Spleen (tissue), 11 donors: Measurements from ENCODE around the gene TM9SF4. TPM values are rescaled to one million over a fixed set of nuclear protein-coding genes. Genes with fewer than 3 reads are reported as not detected.

ENCODE experiments used
- DNase-seq: peaks from one replicate; pipeline ENCODE4 v3.0.0-alpha.2; 2020
- H3K27ac ChIP-seq, 8 donors: fragments of 200-600 bp; sonication (generic) in 7 of 8; 1 replicate in 4 of 8; 2 replicates in 4 of 8; pipeline versions ENCODE4 v1.5.0 to v1.8.0; 2016 to 2021; ENCODE audit warnings: inconsistent platforms in 4 of 8, mild to moderate bottlenecking in 4 of 8, moderate library complexity in 1 of 8
- H3K27me3 ChIP-seq, 7 donors: fragments of 200-600 bp; sonication (generic) in 6 of 7; replicated peaks in 1 of 7; 1 replicate in 4 of 7; 2 replicates in 3 of 7; pipeline versions ENCODE4 v1.5.0 to v1.8.0; 2016 to 2021; ENCODE audit warnings: inconsistent platforms in 3 of 7, mild to moderate bottlenecking in 1 of 7
- H3K36me3 ChIP-seq, 6 donors: fragments of 200-600 bp; sonication (generic) in 5 of 6; 1 replicate in 4 of 6; 2 replicates in 2 of 6; pipeline versions ENCODE4 v1.5.0 to v1.8.0; 2016 to 2021; ENCODE audit warnings: inconsistent platforms in 2 of 6
- H3K4me1 ChIP-seq, 6 donors: fragments of 200-600 bp; sonication (generic) in 5 of 6; 1 replicate in 3 of 6; 2 replicates in 3 of 6; pipeline versions ENCODE4 v1.5.0 to v1.8.0; 2016 to 2021; ENCODE audit warnings: inconsistent platforms in 3 of 6
- H3K4me3 ChIP-seq, 8 donors: fragments of 200-600 bp; sonication (generic) in 7 of 8; 1 replicate in 4 of 8; 2 replicates in 4 of 8; pipeline versions ENCODE4 v1.5.0 to v1.8.0; 2016 to 2021; ENCODE audit warnings: inconsistent platforms in 4 of 8, mild to moderate bottlenecking in 4 of 8, moderate library complexity in 2 of 8
- H3K9me3 ChIP-seq, 8 donors: fragments of 200-600 bp; sonication (generic) in 7 of 8; 1 replicate in 4 of 8; 2 replicates in 4 of 8; pipeline versions ENCODE4 v1.5.0 to v1.8.0; 2016 to 2021; ENCODE audit warnings: inconsistent platforms in 4 of 8
- POLR2A ChIP-seq, 3 donors: fragments of 450-650 bp; IDR thresholded peaks; one replicate each; pipeline ENCODE4 v1.5.1; 2017; ENCODE audit warnings: antibody characterized with exemption in 3 of 3, mild to moderate bottlenecking in 1 of 3
- POLR2AphosphoS5 ChIP-seq, 3 donors: sonication (generic); formaldehyde crosslinking; IDR thresholded peaks; one replicate each; pipeline ENCODE4 v1.5.1; 2017; ENCODE audit warnings: antibody characterized with exemption in 3 of 3
- WGBS, 5 donors: extraction: QIAGEN DNeasy Blood & Tissue Kit in 3 of 5; methylation state at CpG; one replicate each; pipeline versions ENCODE4 v1.1.5 to v1.1.7; 2013 to 2018; 5-methylcytosine and 5-hydroxymethylcytosine counted together
- intact Hi-C: fragments of 100-400 bp; cut with DNase I; formaldehyde crosslinking; loops from one replicate; pipeline ENCODE4 v1.15.0; 2023; ENCODE audit warnings: low total_unique reads
- polyA plus RNA-seq, 3 donors: library from polyadenylated mRNA; stranded (reverse); fragments of 200-250 nt; gene quantifications; one replicate each; pipeline ENCODE4 v1.2.1, GENCODE V29; 2013
- total RNA-seq, 7 donors: library from RNA; depleted of rRNA in 3 of 7; stranded (reverse); fragments of >200 nt in 3 of 7; fragmentation: NEBNext Ultra II Directional in 4 of 7; extraction: Animal tissue kit (Norgen Biotek cat#: 25700) in 4 of 7; gene quantifications; one replicate each; pipeline versions ENCODE4 v1.1.0 to v1.2.1, GENCODE V29; 2016 to 2021
- TF ChIP-seq, protein P1 (sequence below), 11 experiments: fragments of 200-600 bp in 7 of 11; fragments of 450-650 bp in 4 of 11; sonication (generic) in 4 of 11; IDR thresholded peaks in 8 of 11; conservative IDR thresholded peaks in 3 of 11; 1 replicate in 7 of 11; 2 replicates in 4 of 11; pipeline versions ENCODE4 v1.4.0 to v1.8.0; 2016 to 2021; ENCODE audit warnings: antibody characterized with exemption in 11 of 11, inconsistent platforms in 4 of 11, mild to moderate bottlenecking in 1 of 11
- donor health status: healthy with polysubstance abuse.
- donor health status: DM: no; HTN: no; CAD: no; lungs with moderate emphysema.
- donor health status: DM: no; HTN: no; CAD: no.
- donor health status: Bipolar disorder and iron deficiency.
- donor health status: healthy.
- donor health status: DM: no; HTN: no; CAD: no.
- donor health status: DM: yes; HTN: yes; CAD: no.

Gene TM9SF4
- total and polyA plus RNA-seq, 10 donors = 12.0 to 58.3 (median 41.0) TPM

DNA sequence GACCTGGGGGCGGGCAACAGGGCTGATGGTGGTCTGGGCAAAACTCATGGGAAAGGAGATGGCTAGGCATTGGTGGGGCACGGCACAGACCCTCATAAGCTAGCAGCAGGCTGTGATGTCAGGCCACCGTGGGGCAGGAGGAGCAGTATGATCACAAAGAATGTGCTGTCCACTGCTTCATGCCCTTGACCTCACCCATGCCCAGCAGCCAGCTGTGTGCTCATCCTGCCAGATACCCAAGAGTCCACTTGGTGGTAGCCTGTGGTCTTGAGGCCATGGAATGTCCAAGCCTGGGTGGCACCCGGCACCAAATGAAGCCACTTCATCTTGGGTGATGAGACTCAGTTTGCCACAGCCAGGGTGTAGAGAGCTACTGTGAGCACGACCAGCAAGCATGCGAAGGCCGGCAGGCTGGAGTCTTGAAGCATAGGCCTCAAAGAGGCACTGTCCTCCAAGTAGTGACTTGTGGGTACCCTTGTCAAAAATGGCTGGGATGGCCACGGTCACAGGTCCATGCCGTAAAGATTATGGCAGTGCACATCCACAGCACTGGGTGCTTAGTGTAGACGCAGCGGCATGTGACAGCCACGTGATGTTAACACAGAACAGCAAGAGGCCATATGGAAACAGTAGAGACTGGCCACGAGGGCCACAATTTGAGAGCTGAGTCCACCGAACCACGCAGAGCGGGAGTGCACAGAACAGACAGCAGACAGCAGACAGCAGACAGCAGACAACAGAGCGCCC lies 79.0 kb downstream of the TM9SF4 start:
- Histone ChIP-seq H3K4me1 (peaks cover 7 to 54% (median 39%) of the 10 kb centered on the region in 6 donors), H3K36me3 (peaks cover 0 to 20% (median 0%) of the 10 kb centered on the region in 6 donors), H3K27ac (no peak overlapping the region), H3K27me3 (peaks cover 0 to 7% (median 0%) of the 10 kb centered on the region in 7 donors), H3K4me3 (peak overlapping the region in 2 of 8 donors; percentile 5 to 45), H3K9me3 (no peaks in the 10 kb centered on the region)
- intact Hi-C loops = no loop called here
- WGBS, 5 donors = 95 to 98% (median 96%) methylated on average over 7 to 17 of the region's 17 CpGs
- TF ChIP-seq, protein P1, sequence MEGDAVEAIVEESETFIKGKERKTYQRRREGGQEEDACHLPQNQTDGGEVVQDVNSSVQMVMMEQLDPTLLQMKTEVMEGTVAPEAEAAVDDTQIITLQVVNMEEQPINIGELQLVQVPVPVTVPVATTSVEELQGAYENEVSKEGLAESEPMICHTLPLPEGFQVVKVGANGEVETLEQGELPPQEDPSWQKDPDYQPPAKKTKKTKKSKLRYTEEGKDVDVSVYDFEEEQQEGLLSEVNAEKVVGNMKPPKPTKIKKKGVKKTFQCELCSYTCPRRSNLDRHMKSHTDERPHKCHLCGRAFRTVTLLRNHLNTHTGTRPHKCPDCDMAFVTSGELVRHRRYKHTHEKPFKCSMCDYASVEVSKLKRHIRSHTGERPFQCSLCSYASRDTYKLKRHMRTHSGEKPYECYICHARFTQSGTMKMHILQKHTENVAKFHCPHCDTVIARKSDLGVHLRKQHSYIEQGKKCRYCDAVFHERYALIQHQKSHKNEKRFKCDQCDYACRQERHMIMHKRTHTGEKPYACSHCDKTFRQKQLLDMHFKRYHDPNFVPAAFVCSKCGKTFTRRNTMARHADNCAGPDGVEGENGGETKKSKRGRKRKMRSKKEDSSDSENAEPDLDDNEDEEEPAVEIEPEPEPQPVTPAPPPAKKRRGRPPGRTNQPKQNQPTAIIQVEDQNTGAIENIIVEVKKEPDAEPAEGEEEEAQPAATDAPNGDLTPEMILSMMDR (IDR thresholded peaks at IDR 0.05 in 8 of 11, conservative IDR thresholded peaks at IDR 0.05 in 3 of 11) = no peak
- TF ChIP-seq POLR2A (IDR thresholded peaks at IDR 0.05) = no peak
- no peak for TF ChIP-seq POLR2AphosphoS5 (IDR thresholded peaks at IDR 0.05)
- DNase-seq = no peak

DNA sequence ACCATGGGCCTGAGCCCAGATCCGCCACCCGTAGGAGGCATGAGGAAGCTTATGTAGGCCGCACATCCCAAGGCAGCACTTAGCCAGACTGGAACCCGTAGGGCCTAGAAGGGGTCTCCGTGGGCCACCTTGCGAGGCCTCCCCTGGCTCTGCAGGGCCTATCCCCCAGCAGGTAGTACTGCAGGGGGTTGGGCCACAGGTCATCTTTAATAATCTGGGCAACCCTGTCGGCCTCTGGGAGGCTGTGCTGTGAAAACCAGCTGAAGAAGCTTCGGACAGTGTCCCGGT lies 79.6 kb downstream of the TM9SF4 start:
- Histone ChIP-seq H3K4me3 (peak overlapping the region in 4 of 8 donors; percentile 45 to 78 (median 58)), H3K4me1 (peaks cover 7 to 59% (median 41%) of the 10 kb centered on the region in 6 donors), H3K27ac (no peak overlapping the region), H3K9me3 (no peaks in the 10 kb centered on the region), H3K36me3 (peaks cover 0 to 25% (median 1%) of the 10 kb centered on the region in 6 donors), H3K27me3 (peaks cover 0 to 7% (median 0%) of the 10 kb centered on the region in 7 donors)
- intact Hi-C loops = no loop called here
- WGBS, 5 donors = 93 to 98% (median 95%) methylated on average over 7 to 9 of the region's 9 CpGs
- TF ChIP-seq, protein P1 (IDR thresholded peaks at IDR 0.05 in 8 of 11, conservative IDR thresholded peaks at IDR 0.05 in 3 of 11) = no peak
- TF ChIP-seq POLR2AphosphoS5 (IDR thresholded peaks at IDR 0.05) (no peak), POLR2A (IDR thresholded peaks at IDR 0.05) (no peak)
- DNase-seq = no peak

DNA sequence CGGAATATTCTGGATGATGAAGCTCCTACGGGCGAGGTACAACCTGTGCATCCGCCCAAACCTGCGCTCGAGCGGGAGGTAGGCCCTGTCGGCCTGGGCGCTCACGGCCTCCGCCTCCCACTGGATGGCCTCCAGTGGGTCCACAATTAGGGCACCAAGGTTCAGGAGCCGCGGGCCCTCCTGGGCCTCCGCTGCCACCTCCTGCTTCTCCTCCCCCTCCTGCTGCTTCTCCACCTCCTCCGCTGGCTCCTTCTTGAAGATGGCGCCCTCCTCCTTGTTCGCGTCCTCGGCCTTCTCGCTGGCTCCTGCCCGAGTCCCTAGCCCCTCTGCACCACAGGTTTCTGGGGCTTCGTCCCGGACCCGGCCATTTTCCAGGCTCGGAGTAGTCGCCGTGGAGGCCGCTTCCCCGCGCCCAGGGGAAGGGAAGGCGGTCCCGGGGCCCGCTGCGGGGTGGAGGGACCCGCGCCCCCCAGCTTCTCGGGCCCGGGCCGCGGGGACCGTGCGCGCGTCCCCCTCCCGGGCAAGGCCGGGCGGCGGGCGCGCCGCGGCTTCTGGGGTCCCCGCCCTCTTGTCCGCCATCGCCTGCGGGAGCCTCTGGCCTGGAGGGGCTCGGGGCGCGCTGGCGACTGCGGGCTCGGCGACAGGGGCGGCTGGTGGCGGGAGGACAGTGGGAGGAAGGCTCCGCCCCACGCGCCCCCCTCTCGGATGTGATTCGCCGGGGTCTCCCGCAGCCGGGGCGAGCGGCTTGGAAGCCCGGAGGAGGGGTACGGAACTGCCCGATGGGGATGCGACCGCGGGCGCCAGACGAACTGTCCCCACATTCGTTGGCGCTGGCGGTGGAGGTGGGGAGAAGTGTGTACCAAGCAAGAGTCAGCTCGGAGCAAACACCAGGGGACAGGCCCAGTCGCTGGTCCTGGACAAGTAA lies 80.4 kb downstream of the TM9SF4 start:
- WGBS, 5 donors = 7 to 23% (median 10%) methylated on average over 25 to 88 of the region's 88 CpGs
- no peaks in the 10 kb centered on the region for H3K9me3 ChIP-seq

More for the DNA sequence above, 80.4 kb downstream of the TM9SF4 start:
- H3K4me3 ChIP-seq = peak overlapping the region; percentile 29 to 78 (median 48)
- peak; percentile 81 for DNase-seq
- TF ChIP-seq, protein P1 (IDR thresholded peaks at IDR 0.05 in 8 of 11, conservative IDR thresholded peaks at IDR 0.05 in 3 of 11) = no peak
- peak; percentile 19 to 70 (median 49) for TF ChIP-seq POLR2AphosphoS5 (IDR thresholded peaks at IDR 0.05)
- peaks cover 0 to 34% (median 6%) of the 10 kb centered on the region in 6 donors for H3K36me3 ChIP-seq
- intact Hi-C loops = no loop called here
- H3K4me1 ChIP-seq = peaks cover 7 to 61% (median 43%) of the 10 kb centered on the region in 6 donors
- H3K27ac ChIP-seq = peak overlapping the region; percentile 42 to 77 (median 66)
- peaks cover 0 to 7% (median 0%) of the 10 kb centered on the region in 7 donors for H3K27me3 ChIP-seq
